GM23338 (cell line): ENCODE results near the gene AKNA. TPM values are rescaled to one million over a fixed set of nuclear protein-coding genes. Genes with fewer than 3 reads are reported as not detected.

Source experiments
- ATAC-seq: fragments of 200-7000 bp; cut with Tn5 transposase; 3 replicates; pipeline ENCODE4 v1.9.1; 2020
- DNase-seq: peaks from one replicate; pipeline ENCODE4 v3.0.0-alpha.2; 2015; ENCODE audit warnings: low spot score
- H2AFZ ChIP-seq: fragments of 200-600 bp; sonication (generic); 2 replicates; pipeline ENCODE4 v1.8.0; 2016; ENCODE audit warnings: antibody characterized with exemption, mild to moderate bottlenecking, moderate library complexity
- H3F3A ChIP-seq: fragments of 200-600 bp; sonication (generic); replicated peaks from 2 replicates; pipeline ENCODE4 v1.8.0; 2017; ENCODE audit warnings: antibody characterized with exemption, mixed run types, low read depth
- H3K27ac ChIP-seq: fragments of 200-600 bp; sonication (generic); 2 replicates; pipeline ENCODE4 v1.6.1; 2016; ENCODE audit warnings: low read depth
- H3K27me3 ChIP-seq: fragments of 200-600 bp; sonication (generic); 2 replicates; pipeline ENCODE4 v1.8.0; 2016; ENCODE audit warnings: mild to moderate bottlenecking, mixed run types, moderate library complexity; ENCODE audit not compliant: insufficient read depth
- H3K36me3 ChIP-seq: fragments of 200-600 bp; sonication (generic); 2 replicates; pipeline ENCODE4 v1.8.0; 2016; ENCODE audit warnings: mild to moderate bottlenecking; ENCODE audit not compliant: insufficient read depth
- H3K4me1 ChIP-seq: fragments of 200-600 bp; sonication (generic); 2 replicates; pipeline ENCODE4 v1.8.0; 2016; ENCODE audit warnings: mild to moderate bottlenecking, moderate library complexity; ENCODE audit not compliant: insufficient read depth
- H3K4me2 ChIP-seq: fragments of 200-600 bp; sonication (generic); 2 replicates; pipeline ENCODE4 v1.7.1; 2017; ENCODE audit warnings: mixed run types
- H3K4me3 ChIP-seq: fragments of 200-600 bp; sonication (generic); 2 replicates; pipeline ENCODE4 v1.6.1; 2016; ENCODE audit warnings: mixed run types
- H3K79me2 ChIP-seq: fragments of 200-600 bp; sonication (generic); replicated peaks from 2 replicates; pipeline ENCODE4 v1.8.0; 2017; ENCODE audit warnings: mild to moderate bottlenecking; ENCODE audit not compliant: insufficient read depth
- H3K9me2 ChIP-seq: fragments of 200-600 bp; sonication (generic); 2 replicates; pipeline ENCODE4 v1.8.0; 2017; ENCODE audit not compliant: insufficient read depth
- H4K20me1 ChIP-seq: fragments of 200-600 bp; sonication (generic); replicated peaks from 2 replicates; pipeline ENCODE4 v1.8.0; 2017; ENCODE audit warnings: mild to moderate bottlenecking; ENCODE audit not compliant: insufficient read depth
- H3K27ac Mint-ChIP-seq: 2 replicates; pipeline ENCODE4 v1.8.0; 2020; ENCODE audit warnings: inconsistent platforms, mild to moderate bottlenecking, moderate library complexity, mixed read lengths
- H3K27me3 Mint-ChIP-seq: 3 replicates; pipeline ENCODE4 v1.8.0; 2022; ENCODE audit warnings: low read depth, mild to moderate bottlenecking, moderate library complexity, mixed read lengths, inconsistent platforms; ENCODE audit not compliant: insufficient read depth, poor library complexity
- H3K36me3 Mint-ChIP-seq: 3 replicates; pipeline ENCODE4 v1.8.0; 2021; ENCODE audit warnings: low read depth, mild to moderate bottlenecking, inconsistent platforms, moderate library complexity, mixed read lengths
- H3K4me1 Mint-ChIP-seq: 3 replicates; pipeline ENCODE4 v1.8.0; 2020; ENCODE audit warnings: mild to moderate bottlenecking, inconsistent platforms, mixed read lengths
- H3K4me3 Mint-ChIP-seq: 3 replicates; pipeline ENCODE4 v1.8.0; 2021; ENCODE audit warnings: moderate library complexity, mild to moderate bottlenecking, inconsistent platforms, mixed read lengths
- H3K9me3 Mint-ChIP-seq: 3 replicates; pipeline ENCODE4 v1.8.0; 2020; ENCODE audit warnings: moderate library complexity, mild to moderate bottlenecking, inconsistent platforms, mixed read lengths
- CREB1 ChIP-seq: fragments of 250-450 bp; sonication (Bioruptor Pico); IDR thresholded peaks from 2 replicates; pipeline ENCODE4 v1.5.0; 2020; ENCODE audit warnings: low read depth, mild to moderate bottlenecking, moderate library complexity
- EZH2 ChIP-seq: fragments of 200-600 bp; sonication (generic); IDR thresholded peaks from one replicate; pipeline ENCODE4 v1.8.0; 2017; ENCODE audit warnings: antibody characterized with exemption, mild to moderate bottlenecking, low read depth; ENCODE audit not compliant: unreplicated experiment
- JUNB ChIP-seq: IDR thresholded peaks from one replicate; pipeline ENCODE4 v1.6.1; 2016; ENCODE audit warnings: antibody characterized with exemption; ENCODE audit not compliant: unreplicated experiment
- STAT1 ChIP-seq: IDR thresholded peaks from one replicate; pipeline ENCODE4 v1.6.1; 2016; ENCODE audit warnings: antibody characterized with exemption; ENCODE audit not compliant: unreplicated experiment
- ZNF114 ChIP-seq: fragments of 250-450 bp; sonication (Bioruptor Pico); IDR thresholded peaks from 2 replicates; pipeline ENCODE4 v1.5.0; 2020; ENCODE audit warnings: mild to moderate bottlenecking, moderate library complexity
- ZNF331 ChIP-seq: fragments of 250-450 bp; sonication (Bioruptor Pico); IDR thresholded peaks from 2 replicates; pipeline ENCODE4 v1.5.0; 2020; ENCODE audit warnings: low read depth, mild to moderate bottlenecking, moderate library complexity
- polyA plus RNA-seq: library from polyadenylated mRNA; unstranded; fragments of >200 nt; fragmentation: Nextera tagmentation; extraction: Ambion mirVana; gene quantifications from 2 replicates; pipeline ENCODE4 v1.2.1, GENCODE V29; 2016
- total RNA-seq: library from RNA; depleted of rRNA; stranded (reverse); fragments of >200 nt; shearing (Covaris generic); gene quantifications from 2 replicates; pipeline ENCODE4 v1.2.3, GENCODE V29; 2014
- TF ChIP-seq, protein P1 (sequence below), 2 experiments: fragments of 200-600 bp in 1 of 2; sonication (generic) in 1 of 2; conservative IDR thresholded peaks; 2 replicates each; pipeline versions ENCODE4 v1.5.1 to v1.6.1; 2016 to 2017; ENCODE audit warnings: antibody characterized with exemption in 2 of 2, low read depth in 2 of 2, mild to moderate bottlenecking in 2 of 2, moderate library complexity in 1 of 2
- TF ChIP-seq, protein P2 (sequence below): IDR thresholded peaks from one replicate; pipeline ENCODE4 v1.6.1; 2018; ENCODE audit warnings: antibody characterized with exemption; ENCODE audit not compliant: unreplicated experiment
- TF ChIP-seq, protein P3 (sequence below): IDR thresholded peaks from 2 replicates; pipeline ENCODE4 v1.6.1; 2016; ENCODE audit warnings: antibody characterized with exemption
- TF ChIP-seq, protein P4 (sequence below): fragments of 250-450 bp; sonication (Bioruptor Pico); IDR thresholded peaks from 2 replicates; pipeline ENCODE4 v1.5.0; 2020; ENCODE audit warnings: mild to moderate bottlenecking, moderate library complexity

Gene AKNA
- total and polyA plus RNA-seq, 2 experiments from 2014 or later = 9.0 to 28.1 TPM

DNA sequence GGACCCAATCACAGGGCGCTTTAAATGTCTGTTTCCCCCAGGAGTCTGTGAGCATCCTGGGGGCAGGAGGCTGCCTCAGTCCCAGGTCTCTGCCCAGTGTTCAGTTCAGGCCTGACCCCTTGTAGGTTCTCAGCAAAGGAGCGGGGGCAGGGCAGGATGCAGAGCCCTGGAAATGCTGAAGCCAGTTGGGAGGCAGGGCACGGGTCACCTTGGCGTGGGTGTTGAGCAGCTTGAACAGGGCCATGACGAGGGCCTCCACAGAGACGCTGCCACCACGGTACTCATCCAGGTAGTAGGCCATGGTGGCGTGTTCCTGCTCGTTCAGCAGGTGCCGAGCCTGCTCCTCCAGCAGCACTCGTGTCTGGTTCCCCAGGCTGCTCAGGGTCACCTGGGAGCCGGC, 36.3 kb upstream of the AKNA start:
- no peak for DNase-seq
- Histone ChIP-seq H3K27ac (no peak overlapping the region), H4K20me1 (no peaks in the 10 kb centered on the region), H3K4me3 (no peak overlapping the region), H2AFZ (no peak overlapping the region), H3K4me1 (no peaks in the 10 kb centered on the region), H3K9me2 (no peaks in the 10 kb centered on the region), H3K4me2 (no peak overlapping the region), H3K27me3 (no peaks in the 10 kb centered on the region), H3K36me3 (no peaks in the 10 kb centered on the region), H3K79me2 (no peaks in the 10 kb centered on the region), H3F3A (no peaks in the 10 kb centered on the region)
- peaks cover 4% of the 10 kb centered on the region for H3K27me3 Mint-ChIP-seq
- ATAC-seq = no peak; the same call in 2 of the 3 replicates
- peaks cover 14% of the 10 kb centered on the region for H3K4me1 Mint-ChIP-seq
- H3K9me3 Mint-ChIP-seq = no peaks in the 10 kb centered on the region
- TF ChIP-seq, protein P1, sequence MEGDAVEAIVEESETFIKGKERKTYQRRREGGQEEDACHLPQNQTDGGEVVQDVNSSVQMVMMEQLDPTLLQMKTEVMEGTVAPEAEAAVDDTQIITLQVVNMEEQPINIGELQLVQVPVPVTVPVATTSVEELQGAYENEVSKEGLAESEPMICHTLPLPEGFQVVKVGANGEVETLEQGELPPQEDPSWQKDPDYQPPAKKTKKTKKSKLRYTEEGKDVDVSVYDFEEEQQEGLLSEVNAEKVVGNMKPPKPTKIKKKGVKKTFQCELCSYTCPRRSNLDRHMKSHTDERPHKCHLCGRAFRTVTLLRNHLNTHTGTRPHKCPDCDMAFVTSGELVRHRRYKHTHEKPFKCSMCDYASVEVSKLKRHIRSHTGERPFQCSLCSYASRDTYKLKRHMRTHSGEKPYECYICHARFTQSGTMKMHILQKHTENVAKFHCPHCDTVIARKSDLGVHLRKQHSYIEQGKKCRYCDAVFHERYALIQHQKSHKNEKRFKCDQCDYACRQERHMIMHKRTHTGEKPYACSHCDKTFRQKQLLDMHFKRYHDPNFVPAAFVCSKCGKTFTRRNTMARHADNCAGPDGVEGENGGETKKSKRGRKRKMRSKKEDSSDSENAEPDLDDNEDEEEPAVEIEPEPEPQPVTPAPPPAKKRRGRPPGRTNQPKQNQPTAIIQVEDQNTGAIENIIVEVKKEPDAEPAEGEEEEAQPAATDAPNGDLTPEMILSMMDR (conservative IDR thresholded peaks at IDR 0.05; ENCODE audit: low read depth in 2 of 2) = no peak
- TF ChIP-seq EZH2 (no peak), CREB1 (CRISPR knock-in tag) (no peak), ZNF331 (CRISPR knock-in tag) (no peak), STAT1 (no peak), ZNF114 (CRISPR knock-in tag) (no peak), JUNB (no peak)
- TF ChIP-seq, protein P2, sequence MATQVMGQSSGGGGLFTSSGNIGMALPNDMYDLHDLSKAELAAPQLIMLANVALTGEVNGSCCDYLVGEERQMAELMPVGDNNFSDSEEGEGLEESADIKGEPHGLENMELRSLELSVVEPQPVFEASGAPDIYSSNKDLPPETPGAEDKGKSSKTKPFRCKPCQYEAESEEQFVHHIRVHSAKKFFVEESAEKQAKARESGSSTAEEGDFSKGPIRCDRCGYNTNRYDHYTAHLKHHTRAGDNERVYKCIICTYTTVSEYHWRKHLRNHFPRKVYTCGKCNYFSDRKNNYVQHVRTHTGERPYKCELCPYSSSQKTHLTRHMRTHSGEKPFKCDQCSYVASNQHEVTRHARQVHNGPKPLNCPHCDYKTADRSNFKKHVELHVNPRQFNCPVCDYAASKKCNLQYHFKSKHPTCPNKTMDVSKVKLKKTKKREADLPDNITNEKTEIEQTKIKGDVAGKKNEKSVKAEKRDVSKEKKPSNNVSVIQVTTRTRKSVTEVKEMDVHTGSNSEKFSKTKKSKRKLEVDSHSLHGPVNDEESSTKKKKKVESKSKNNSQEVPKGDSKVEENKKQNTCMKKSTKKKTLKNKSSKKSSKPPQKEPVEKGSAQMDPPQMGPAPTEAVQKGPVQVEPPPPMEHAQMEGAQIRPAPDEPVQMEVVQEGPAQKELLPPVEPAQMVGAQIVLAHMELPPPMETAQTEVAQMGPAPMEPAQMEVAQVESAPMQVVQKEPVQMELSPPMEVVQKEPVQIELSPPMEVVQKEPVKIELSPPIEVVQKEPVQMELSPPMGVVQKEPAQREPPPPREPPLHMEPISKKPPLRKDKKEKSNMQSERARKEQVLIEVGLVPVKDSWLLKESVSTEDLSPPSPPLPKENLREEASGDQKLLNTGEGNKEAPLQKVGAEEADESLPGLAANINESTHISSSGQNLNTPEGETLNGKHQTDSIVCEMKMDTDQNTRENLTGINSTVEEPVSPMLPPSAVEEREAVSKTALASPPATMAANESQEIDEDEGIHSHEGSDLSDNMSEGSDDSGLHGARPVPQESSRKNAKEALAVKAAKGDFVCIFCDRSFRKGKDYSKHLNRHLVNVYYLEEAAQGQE = no peak
- TF ChIP-seq, protein P3, sequence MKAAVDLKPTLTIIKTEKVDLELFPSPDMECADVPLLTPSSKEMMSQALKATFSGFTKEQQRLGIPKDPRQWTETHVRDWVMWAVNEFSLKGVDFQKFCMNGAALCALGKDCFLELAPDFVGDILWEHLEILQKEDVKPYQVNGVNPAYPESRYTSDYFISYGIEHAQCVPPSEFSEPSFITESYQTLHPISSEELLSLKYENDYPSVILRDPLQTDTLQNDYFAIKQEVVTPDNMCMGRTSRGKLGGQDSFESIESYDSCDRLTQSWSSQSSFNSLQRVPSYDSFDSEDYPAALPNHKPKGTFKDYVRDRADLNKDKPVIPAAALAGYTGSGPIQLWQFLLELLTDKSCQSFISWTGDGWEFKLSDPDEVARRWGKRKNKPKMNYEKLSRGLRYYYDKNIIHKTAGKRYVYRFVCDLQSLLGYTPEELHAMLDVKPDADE = no peak
- TF ChIP-seq, protein P4, sequence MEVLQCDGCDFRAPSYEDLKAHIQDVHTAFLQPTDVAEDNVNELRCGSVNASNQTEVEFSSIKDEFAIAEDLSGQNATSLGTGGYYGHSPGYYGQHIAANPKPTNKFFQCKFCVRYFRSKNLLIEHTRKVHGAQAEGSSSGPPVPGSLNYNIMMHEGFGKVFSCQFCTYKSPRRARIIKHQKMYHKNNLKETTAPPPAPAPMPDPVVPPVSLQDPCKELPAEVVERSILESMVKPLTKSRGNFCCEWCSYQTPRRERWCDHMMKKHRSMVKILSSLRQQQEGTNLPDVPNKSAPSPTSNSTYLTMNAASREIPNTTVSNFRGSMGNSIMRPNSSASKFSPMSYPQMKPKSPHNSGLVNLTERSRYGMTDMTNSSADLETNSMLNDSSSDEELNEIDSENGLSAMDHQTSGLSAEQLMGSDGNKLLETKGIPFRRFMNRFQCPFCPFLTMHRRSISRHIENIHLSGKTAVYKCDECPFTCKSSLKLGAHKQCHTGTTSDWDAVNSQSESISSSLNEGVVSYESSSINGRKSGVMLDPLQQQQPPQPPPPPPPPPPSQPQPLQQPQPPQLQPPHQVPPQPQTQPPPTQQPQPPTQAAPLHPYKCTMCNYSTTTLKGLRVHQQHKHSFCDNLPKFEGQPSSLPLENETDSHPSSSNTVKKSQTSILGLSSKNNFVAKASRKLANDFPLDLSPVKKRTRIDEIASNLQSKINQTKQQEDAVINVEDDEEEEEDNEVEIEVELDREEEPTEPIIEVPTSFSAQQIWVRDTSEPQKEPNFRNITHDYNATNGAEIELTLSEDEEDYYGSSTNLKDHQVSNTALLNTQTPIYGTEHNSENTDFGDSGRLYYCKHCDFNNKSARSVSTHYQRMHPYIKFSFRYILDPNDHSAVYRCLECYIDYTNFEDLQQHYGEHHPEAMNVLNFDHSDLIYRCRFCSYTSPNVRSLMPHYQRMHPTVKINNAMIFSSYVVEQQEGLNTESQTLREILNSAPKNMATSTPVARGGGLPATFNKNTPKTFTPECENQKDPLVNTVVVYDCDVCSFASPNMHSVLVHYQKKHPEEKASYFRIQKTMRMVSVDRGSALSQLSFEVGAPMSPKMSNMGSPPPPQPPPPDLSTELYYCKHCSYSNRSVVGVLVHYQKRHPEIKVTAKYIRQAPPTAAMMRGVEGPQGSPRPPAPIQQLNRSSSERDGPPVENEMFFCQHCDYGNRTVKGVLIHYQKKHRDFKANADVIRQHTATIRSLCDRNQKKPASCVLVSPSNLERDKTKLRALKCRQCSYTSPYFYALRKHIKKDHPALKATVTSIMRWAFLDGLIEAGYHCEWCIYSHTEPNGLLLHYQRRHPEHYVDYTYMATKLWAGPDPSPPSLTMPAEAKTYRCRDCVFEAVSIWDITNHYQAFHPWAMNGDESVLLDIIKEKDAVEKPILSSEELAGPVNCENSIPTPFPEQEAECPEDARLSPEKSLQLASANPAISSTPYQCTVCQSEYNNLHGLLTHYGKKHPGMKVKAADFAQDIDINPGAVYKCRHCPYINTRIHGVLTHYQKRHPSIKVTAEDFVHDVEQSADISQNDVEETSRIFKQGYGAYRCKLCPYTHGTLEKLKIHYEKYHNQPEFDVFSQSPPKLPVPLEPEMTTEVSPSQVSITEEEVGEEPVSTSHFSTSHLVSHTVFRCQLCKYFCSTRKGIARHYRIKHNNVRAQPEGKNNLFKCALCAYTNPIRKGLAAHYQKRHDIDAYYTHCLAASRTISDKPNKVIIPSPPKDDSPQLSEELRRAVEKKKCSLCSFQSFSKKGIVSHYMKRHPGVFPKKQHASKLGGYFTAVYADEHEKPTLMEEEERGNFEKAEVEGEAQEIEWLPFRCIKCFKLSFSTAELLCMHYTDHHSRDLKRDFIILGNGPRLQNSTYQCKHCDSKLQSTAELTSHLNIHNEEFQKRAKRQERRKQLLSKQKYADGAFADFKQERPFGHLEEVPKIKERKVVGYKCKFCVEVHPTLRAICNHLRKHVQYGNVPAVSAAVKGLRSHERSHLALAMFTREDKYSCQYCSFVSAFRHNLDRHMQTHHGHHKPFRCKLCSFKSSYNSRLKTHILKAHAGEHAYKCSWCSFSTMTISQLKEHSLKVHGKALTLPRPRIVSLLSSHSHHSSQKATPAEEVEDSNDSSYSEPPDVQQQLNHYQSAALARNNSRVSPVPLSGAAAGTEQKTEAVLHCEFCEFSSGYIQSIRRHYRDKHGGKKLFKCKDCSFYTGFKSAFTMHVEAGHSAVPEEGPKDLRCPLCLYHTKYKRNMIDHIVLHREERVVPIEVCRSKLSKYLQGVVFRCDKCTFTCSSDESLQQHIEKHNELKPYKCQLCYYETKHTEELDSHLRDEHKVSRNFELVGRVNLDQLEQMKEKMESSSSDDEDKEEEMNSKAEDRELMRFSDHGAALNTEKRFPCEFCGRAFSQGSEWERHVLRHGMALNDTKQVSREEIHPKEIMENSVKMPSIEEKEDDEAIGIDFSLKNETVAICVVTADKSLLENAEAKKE (CRISPR knock-in tag) = no peak
- no peak overlapping the region; the same call in 1 of the 2 replicates for H3K27ac Mint-ChIP-seq
- no peaks in the 10 kb centered on the region; the same call in 2 of the 3 replicates for H3K36me3 Mint-ChIP-seq
- no peak overlapping the region for H3K4me3 Mint-ChIP-seq
